ENCODE data around the gene POLR2H.

DNA sequence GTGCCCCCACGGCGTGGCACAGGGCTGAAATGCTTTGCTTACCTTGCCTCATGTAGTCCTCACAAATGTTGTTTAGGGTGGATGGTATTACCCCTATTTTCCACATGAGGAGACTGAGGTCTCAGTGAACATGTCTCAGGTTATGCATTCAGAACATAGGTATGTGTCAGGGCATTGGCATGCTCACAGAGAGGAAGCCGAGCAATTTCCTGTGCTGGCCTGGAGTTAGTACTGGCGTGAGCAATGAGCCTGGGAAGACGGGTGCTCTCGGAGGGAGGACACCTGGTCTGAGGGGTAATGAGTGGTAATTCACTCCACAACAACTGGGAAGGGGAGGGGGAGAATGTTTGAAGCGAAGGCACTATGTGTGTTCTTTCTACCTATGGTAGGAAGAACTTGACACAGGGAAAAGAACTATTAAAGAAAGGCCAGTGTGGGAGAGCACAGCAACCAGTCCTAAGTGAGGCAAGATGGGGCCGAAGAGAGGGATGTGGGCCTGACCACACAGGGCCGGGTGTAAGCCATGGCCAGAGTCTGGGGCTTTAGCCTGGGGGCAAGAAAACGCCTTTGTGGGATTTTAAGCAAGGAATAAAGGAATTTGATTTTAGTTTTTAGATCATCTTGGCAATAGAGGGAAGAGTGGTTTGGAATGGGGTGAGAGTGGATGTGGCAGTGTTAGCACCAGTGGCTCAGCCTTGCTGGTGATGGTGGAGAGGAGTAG, 29.0 kb upstream of the POLR2H start:
- TF ChIP-seq, protein P1, sequence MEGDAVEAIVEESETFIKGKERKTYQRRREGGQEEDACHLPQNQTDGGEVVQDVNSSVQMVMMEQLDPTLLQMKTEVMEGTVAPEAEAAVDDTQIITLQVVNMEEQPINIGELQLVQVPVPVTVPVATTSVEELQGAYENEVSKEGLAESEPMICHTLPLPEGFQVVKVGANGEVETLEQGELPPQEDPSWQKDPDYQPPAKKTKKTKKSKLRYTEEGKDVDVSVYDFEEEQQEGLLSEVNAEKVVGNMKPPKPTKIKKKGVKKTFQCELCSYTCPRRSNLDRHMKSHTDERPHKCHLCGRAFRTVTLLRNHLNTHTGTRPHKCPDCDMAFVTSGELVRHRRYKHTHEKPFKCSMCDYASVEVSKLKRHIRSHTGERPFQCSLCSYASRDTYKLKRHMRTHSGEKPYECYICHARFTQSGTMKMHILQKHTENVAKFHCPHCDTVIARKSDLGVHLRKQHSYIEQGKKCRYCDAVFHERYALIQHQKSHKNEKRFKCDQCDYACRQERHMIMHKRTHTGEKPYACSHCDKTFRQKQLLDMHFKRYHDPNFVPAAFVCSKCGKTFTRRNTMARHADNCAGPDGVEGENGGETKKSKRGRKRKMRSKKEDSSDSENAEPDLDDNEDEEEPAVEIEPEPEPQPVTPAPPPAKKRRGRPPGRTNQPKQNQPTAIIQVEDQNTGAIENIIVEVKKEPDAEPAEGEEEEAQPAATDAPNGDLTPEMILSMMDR (IDR thresholded peaks at IDR 0.05): no peak
- TF ChIP-seq POLR2A (IDR thresholded peaks at IDR 0.05) (no peak), EP300 (IDR thresholded peaks at IDR 0.05) (no peak)

Data from ovary (tissue), 3 donors.